Trophoblast cell (in vitro differentiated cells and primary cell): ENCODE measurements around the gene UBE2E2.

Experiments used
- DNase-seq, 2 donors: peaks; one replicate each; pipeline ENCODE4 v3.0.0-alpha.2; 2016
- H2AFZ ChIP-seq: 2 replicates; pipeline ENCODE4 v1.6.1; 2013; ENCODE audit warnings: low read length, moderate library complexity, mild to moderate bottlenecking; ENCODE audit not compliant: insufficient read depth, poor library complexity
- H2AK5ac ChIP-seq: 2 replicates; pipeline ENCODE4 v1.6.1; 2013; ENCODE audit warnings: mild to moderate bottlenecking, low read length
- H2BK120ac ChIP-seq: 2 replicates; pipeline ENCODE4 v1.6.1; 2013; ENCODE audit warnings: low read length, mild to moderate bottlenecking, moderate library complexity; ENCODE audit not compliant: insufficient read depth, poor library complexity
- H2BK12ac ChIP-seq: 2 replicates; pipeline ENCODE4 v1.6.1; 2013; ENCODE audit warnings: mild to moderate bottlenecking, low read length, moderate library complexity
- H2BK5ac ChIP-seq: 2 replicates; pipeline ENCODE4 v1.6.1; 2013; ENCODE audit warnings: low read length, low read depth, moderate library complexity, mild to moderate bottlenecking; ENCODE audit not compliant: poor library complexity
- H3K14ac ChIP-seq: 2 replicates; pipeline ENCODE4 v1.6.1; 2013; ENCODE audit warnings: mild to moderate bottlenecking, low read length
- H3K18ac ChIP-seq: 2 replicates; pipeline ENCODE4 v1.6.1; 2013; ENCODE audit warnings: mild to moderate bottlenecking, low read length
- H3K23ac ChIP-seq: 2 replicates; pipeline ENCODE4 v1.6.1; 2013; ENCODE audit warnings: low read length
- H3K27ac ChIP-seq: 2 replicates; pipeline ENCODE4 v1.5.1; 2013; ENCODE audit warnings: low read depth, mild to moderate bottlenecking, inconsistent platforms, low read length, moderate library complexity
- H3K27me3 ChIP-seq: 2 replicates; pipeline ENCODE4 v1.6.1; 2013; ENCODE audit warnings: inconsistent platforms, mild to moderate bottlenecking, low read length, moderate library complexity; ENCODE audit not compliant: insufficient read depth
- H3K36me3 ChIP-seq, 2 experiments: 1 replicate in 1 of 2; 2 replicates in 1 of 2; pipeline ENCODE4 v1.6.1; 2013; ENCODE audit warnings: low read length in 2 of 2, mild to moderate bottlenecking in 2 of 2, moderate library complexity in 1 of 2; ENCODE audit not compliant: insufficient read depth in 2 of 2, control insufficient read depth in 1 of 2
- H3K4ac ChIP-seq: 2 replicates; pipeline ENCODE4 v1.6.1; 2013; ENCODE audit warnings: low read depth, mild to moderate bottlenecking, low read length, moderate library complexity
- H3K4me1 ChIP-seq, 2 experiments: 1 replicate in 1 of 2; 2 replicates in 1 of 2; pipeline ENCODE4 v1.6.1; 2013; ENCODE audit warnings: low read length in 2 of 2, mild to moderate bottlenecking in 2 of 2, moderate library complexity in 1 of 2; ENCODE audit not compliant: insufficient read depth in 2 of 2, control insufficient read depth in 1 of 2
- H3K4me2 ChIP-seq: 2 replicates; pipeline ENCODE4 v1.6.1; 2013; ENCODE audit warnings: inconsistent platforms, mild to moderate bottlenecking, low read length, moderate library complexity
- H3K4me3 ChIP-seq: 2 replicates; pipeline ENCODE4 v1.5.1; 2013; ENCODE audit warnings: mild to moderate bottlenecking, low read depth, low read length, inconsistent platforms
- H3K79me1 ChIP-seq: one replicate; pipeline ENCODE4 v1.6.1; 2013; ENCODE audit warnings: low read length
- H3K79me2 ChIP-seq: 2 replicates; pipeline ENCODE4 v1.6.1; 2013; ENCODE audit warnings: low read length, mild to moderate bottlenecking; ENCODE audit not compliant: control insufficient read depth, insufficient read depth, poor library complexity
- H3K9ac ChIP-seq: 2 replicates; pipeline ENCODE4 v1.6.1; 2013; ENCODE audit warnings: mild to moderate bottlenecking, low read length
- H3K9me3 ChIP-seq: 2 replicates; pipeline ENCODE4 v1.6.1; 2013; ENCODE audit warnings: low read depth, mild to moderate bottlenecking, control low read depth, inconsistent platforms, low read length; ENCODE audit not compliant: insufficient read depth
- H4K12ac ChIP-seq: 2 replicates; pipeline ENCODE4 v1.6.1; 2013; ENCODE audit warnings: low read depth, mild to moderate bottlenecking, low read length, moderate library complexity
- H4K8ac ChIP-seq: 2 replicates; pipeline ENCODE4 v1.6.1; 2013; ENCODE audit warnings: low read depth, mild to moderate bottlenecking, low read length, moderate library complexity
- H4K91ac ChIP-seq: one replicate; pipeline ENCODE4 v1.6.1; 2013; ENCODE audit warnings: low read depth, mild to moderate bottlenecking, low read length, moderate library complexity
- WGBS: extraction: QIAGEN DNeasy Blood & Tissue Kit; methylation state at CpG from one replicate; pipeline ENCODE4 v1.1.7; 2013; ENCODE audit warnings: missing lambda C conversion rate; ENCODE audit not compliant: insufficient read length, insufficient coverage; ENCODE audit errors: extremely low coverage; 5-methylcytosine and 5-hydroxymethylcytosine counted together

Gene UBE2E2

GRCh38 chr3:23270423-23270822 lies 67.3 kb downstream of the UBE2E2 start:
- Histone ChIP-seq H2BK12ac (no peak overlapping the region), H4K91ac (no peak overlapping the region), H3K4me2 (no peak overlapping the region), H3K14ac (no peak overlapping the region), H3K4ac (no peak overlapping the region), H4K8ac (no peak overlapping the region), H2BK120ac (no peak overlapping the region), H3K23ac (no peak overlapping the region), H3K4me3 (no peak overlapping the region), H2BK5ac (no peak overlapping the region), H3K36me3 (peaks cover 0 to 6% of the 10 kb centered on the region in 2 experiments), H3K27me3 (no peaks in the 10 kb centered on the region), H2AFZ (no peak overlapping the region), H3K27ac (no peak overlapping the region), H4K12ac (no peak overlapping the region), H2AK5ac (no peak overlapping the region), H3K4me1 (no peaks in the 10 kb centered on the region), H3K9ac (no peak overlapping the region), H3K18ac (no peak overlapping the region), H3K79me2 (no peaks in the 10 kb centered on the region), H3K79me1 (no peaks in the 10 kb centered on the region), H3K9me3 (peaks cover 6% of the 10 kb centered on the region)
- WGBS: no CpG with 5 or more reads among the region's 3 CpGs
- no peak for DNase-seq

- no peaks in the 10 kb centered on the region for H3K27me3 ChIP-seq
- peaks cover 6% of the 10 kb centered on the region for H3K9me3 ChIP-seq
- no peak overlapping the region for H3K4me3 ChIP-seq
- H2AFZ ChIP-seq: no peak overlapping the region
- no peak overlapping the region for H3K23ac ChIP-seq
- peak overlapping the region; percentile 54 for H4K12ac ChIP-seq
- H3K36me3 ChIP-seq: peaks cover 0 to 6% of the 10 kb centered on the region in 2 experiments
- no peak overlapping the region for H3K18ac ChIP-seq
- no peak overlapping the region for H4K91ac ChIP-seq
- H3K79me1 ChIP-seq: no peaks in the 10 kb centered on the region
- no peak overlapping the region for H2BK12ac ChIP-seq
- no peak overlapping the region for H2BK5ac ChIP-seq
- no peaks in the 10 kb centered on the region for H3K79me2 ChIP-seq
- no peak overlapping the region for H4K8ac ChIP-seq
- no peak overlapping the region for H3K4me2 ChIP-seq
- H3K4me1 ChIP-seq: no peaks in the 10 kb centered on the region
- no peak overlapping the region for H3K14ac ChIP-seq
- no peak overlapping the region for H3K4ac ChIP-seq
- H2BK120ac ChIP-seq: no peak overlapping the region
- no peak overlapping the region for H2AK5ac ChIP-seq
- H3K9ac ChIP-seq: no peak overlapping the region
- no peak overlapping the region for H3K27ac ChIP-seq
- no CpG with 5 or more reads among the region's 38 CpGs for WGBS
- no peak for DNase-seq
Observed at GRCh38 chr3:23271876-23272741, 69.0 kb downstream of the UBE2E2 start.

GRCh38 chr3:23272820-23273219 lies 69.7 kb downstream of the UBE2E2 start:
- H3K4me1 ChIP-seq: no peaks in the 10 kb centered on the region
- no peaks in the 10 kb centered on the region for H3K79me2 ChIP-seq
- no peaks in the 10 kb centered on the region for H3K27me3 ChIP-seq
- no peak overlapping the region for H3K9ac ChIP-seq
- H3K23ac ChIP-seq: no peak overlapping the region
- no peak overlapping the region for H3K14ac ChIP-seq
- no peak overlapping the region for H4K91ac ChIP-seq
- no peak overlapping the region for H3K4me3 ChIP-seq
- H4K8ac ChIP-seq: no peak overlapping the region
- H3K18ac ChIP-seq: no peak overlapping the region
- no peak overlapping the region for H2AFZ ChIP-seq
- H2BK12ac ChIP-seq: no peak overlapping the region
- no peak overlapping the region for H3K4ac ChIP-seq
- no peak overlapping the region for H2AK5ac ChIP-seq
- no peak overlapping the region for H3K27ac ChIP-seq
- H4K12ac ChIP-seq: no peak overlapping the region
- peaks cover 0 to 6% of the 10 kb centered on the region in 2 experiments for H3K36me3 ChIP-seq
- H2BK5ac ChIP-seq: no peak overlapping the region
- H2BK120ac ChIP-seq: no peak overlapping the region
- H3K79me1 ChIP-seq: no peaks in the 10 kb centered on the region
- whole genome bisulfite sequencing: no CpG with 5 or more reads among the region's 2 CpGs
- no peak overlapping the region for H3K4me2 ChIP-seq
- DNase-seq: no peak
- peaks cover 6% of the 10 kb centered on the region for H3K9me3 ChIP-seq

GRCh38 chr3:23275061-23275460 lies 71.9 kb downstream of the UBE2E2 start:
- no peak overlapping the region for H4K8ac ChIP-seq
- no peak overlapping the region for H3K4me3 ChIP-seq
- H2BK5ac ChIP-seq: no peak overlapping the region
- WGBS: no CpG with 5 or more reads among the region's 8 CpGs
- H3K9ac ChIP-seq: no peak overlapping the region
- no peak overlapping the region for H2BK12ac ChIP-seq
- H3K9me3 ChIP-seq: peaks cover 6% of the 10 kb centered on the region
- H3K23ac ChIP-seq: no peak overlapping the region
- no peak overlapping the region for H3K18ac ChIP-seq
- H2AFZ ChIP-seq: no peak overlapping the region
- no peak overlapping the region for H3K14ac ChIP-seq
- H4K12ac ChIP-seq: no peak overlapping the region
- no peaks in the 10 kb centered on the region for H3K79me2 ChIP-seq
- H3K4me1 ChIP-seq: no peaks in the 10 kb centered on the region
- no peaks in the 10 kb centered on the region for H3K27me3 ChIP-seq
- peaks cover 0 to 6% of the 10 kb centered on the region in 2 experiments for H3K36me3 ChIP-seq
- H2AK5ac ChIP-seq: no peak overlapping the region
- no peak for DNase-seq
- H4K91ac ChIP-seq: no peak overlapping the region
- no peak overlapping the region for H3K4ac ChIP-seq
- H3K79me1 ChIP-seq: no peaks in the 10 kb centered on the region
- H2BK120ac ChIP-seq: no peak overlapping the region
- H3K4me2 ChIP-seq: no peak overlapping the region
- no peak overlapping the region for H3K27ac ChIP-seq
